H1 (cell line): Measurements from ENCODE around the gene SLC22A2. TPM values are rescaled to one million over a fixed set of nuclear protein-coding genes. Genes with fewer than 3 reads are reported as not detected.

Experiments
- polyA plus RNA-seq, 7 experiments: library from polyadenylated mRNA; depleted of rRNA in 3 of 7; stranded (reverse) in 5 of 7; unstranded in 2 of 7; fragments of >200 nt in 5 of 7; fragments of 200-250 nt in 2 of 7; gene quantifications; 1 replicate in 5 of 7; 2 replicates in 1 of 7; 4 replicates in 1 of 7; pipeline versions ENCODE4 v1.2.1 to v1.2.3, GENCODE V29; 2011 to 2013; ENCODE audit warnings: missing spikeins in 2 of 7, mixed read lengths in 2 of 7
- total RNA-seq: library from RNA; stranded (reverse); fragmentation: NEBNext Ultra II Directional; extraction: Animal tissue kit (Norgen Biotek cat#: 25700); gene quantifications from 2 replicates; pipeline ENCODE4 v1.2.1, GENCODE V29; 2021

The SLC22A2 gene
- total and polyA plus RNA-seq, 2 of the 8 experiments (the other 6 are each of a cell fraction or from before 2014, with no cell fraction given) = 0.23 to 1.4 TPM

Other genes starting within 250 kb of the SLC22A2 start
- gene SLC22A1, start 137.0 kb downstream of the SLC22A2 start, total RNA-seq = 0.45 and 0.98 TPM in 2 replicates
- 0.12 and 0.16 TPM in 2 replicates for gene SLC22A1, start 137.0 kb downstream of the SLC22A2 start, polyA plus RNA-seq (2011; rRNA removed)
- 2.7 and 2.9 TPM in 2 replicates for gene SLC22A3, start 89.6 kb upstream of the SLC22A2 start, total RNA-seq
- 0.77 and 1.0 TPM in 2 replicates for gene SLC22A3, start 89.6 kb upstream of the SLC22A2 start, polyA plus RNA-seq (2011; rRNA removed)